AG09319 (cell line): ENCODE results near the gene EWSR1.
A peak's percentile ranks its signal among the peaks of the same experiment; 100 is the strongest.

Source experiments
- DNase-seq: peaks from one replicate; pipeline ENCODE4 v3.0.0-alpha.2; 2010; ENCODE audit warnings: low read depth; ENCODE audit errors: extremely low read depth
- CTCF ChIP-seq: IDR thresholded peaks from 2 replicates; pipeline ENCODE4 v1.5.1; 2011; ENCODE audit warnings: low read depth, mild to moderate bottlenecking, inconsistent platforms, low read length, moderate library complexity

The EWSR1 gene

GRCh38 chr22:29308791-29309262 is 40.8 kb downstream of the EWSR1 start:
- no peak for TF ChIP-seq CTCF
- DNase-seq: no peak

GRCh38 chr22:29309332-29310064 is 41.4 kb downstream of the EWSR1 start:
- no peak for DNase-seq
- TF ChIP-seq CTCF: no peak

- DNase-seq: no peak
- no peak for TF ChIP-seq CTCF
Measured at GRCh38 chr22:29310065-29310862, 42.2 kb downstream of the EWSR1 start.

GRCh38 chr22:29310863-29311339 is 42.8 kb downstream of the EWSR1 start:
- DNase-seq: peak; percentile 96
- TF ChIP-seq CTCF: no peak

- TF ChIP-seq CTCF: no peak
- DNase-seq: no peak
Measured at GRCh38 chr22:29311464-29312217, 43.6 kb downstream of the EWSR1 start.

- no peak for DNase-seq
- no peak for TF ChIP-seq CTCF
Measured at GRCh38 chr22:29312218-29313125, 44.4 kb downstream of the EWSR1 start.
